HG03520 (cell line): ENCODE measurements around the gene B4GALT3.

Experiments used
- ATAC-seq: cut with Tn5 transposase; IDR thresholded peaks from one replicate; pipeline ENCODE4 v1.9.1; 2021; ENCODE audit warnings: mild to moderate bottlenecking, moderate library complexity; ENCODE audit not compliant: unreplicated experiment

B4GALT3 gene

DNA sequence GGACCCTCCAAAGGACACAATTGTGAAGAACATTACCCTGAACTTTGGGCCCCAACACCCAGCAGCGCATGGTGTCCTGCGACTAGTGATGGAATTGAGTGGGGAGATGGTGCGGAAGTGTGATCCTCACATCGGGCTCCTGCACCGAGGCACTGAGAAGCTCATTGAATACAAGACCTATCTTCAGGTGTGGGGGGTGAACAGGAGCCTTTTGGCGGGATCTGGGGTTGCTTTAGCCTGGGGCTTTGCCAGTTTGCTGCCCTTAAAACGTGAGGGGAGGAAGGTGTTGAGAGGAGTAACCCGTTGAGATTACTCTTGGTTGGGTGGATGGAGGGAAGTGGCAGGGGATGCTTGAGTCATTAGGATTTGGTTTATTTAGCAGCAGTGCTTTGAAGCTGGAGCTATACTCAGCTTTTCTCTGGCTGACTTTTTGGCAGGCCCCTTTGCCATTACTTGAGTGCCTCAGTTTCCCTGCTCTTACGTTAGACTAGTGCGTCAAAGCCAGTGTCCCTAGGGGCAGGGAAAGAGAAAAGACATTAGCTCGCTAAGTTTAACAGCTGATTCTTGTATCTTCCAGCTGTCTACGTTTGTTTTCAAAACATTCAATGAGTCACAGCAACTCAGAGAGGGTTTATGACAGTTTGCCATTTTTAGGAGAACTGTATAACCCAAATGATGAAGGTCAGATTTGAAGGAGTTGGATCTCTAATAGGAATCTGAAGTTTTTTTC, 29.3 kb upstream of the B4GALT3 start:
- no peak for ATAC-seq

DNA sequence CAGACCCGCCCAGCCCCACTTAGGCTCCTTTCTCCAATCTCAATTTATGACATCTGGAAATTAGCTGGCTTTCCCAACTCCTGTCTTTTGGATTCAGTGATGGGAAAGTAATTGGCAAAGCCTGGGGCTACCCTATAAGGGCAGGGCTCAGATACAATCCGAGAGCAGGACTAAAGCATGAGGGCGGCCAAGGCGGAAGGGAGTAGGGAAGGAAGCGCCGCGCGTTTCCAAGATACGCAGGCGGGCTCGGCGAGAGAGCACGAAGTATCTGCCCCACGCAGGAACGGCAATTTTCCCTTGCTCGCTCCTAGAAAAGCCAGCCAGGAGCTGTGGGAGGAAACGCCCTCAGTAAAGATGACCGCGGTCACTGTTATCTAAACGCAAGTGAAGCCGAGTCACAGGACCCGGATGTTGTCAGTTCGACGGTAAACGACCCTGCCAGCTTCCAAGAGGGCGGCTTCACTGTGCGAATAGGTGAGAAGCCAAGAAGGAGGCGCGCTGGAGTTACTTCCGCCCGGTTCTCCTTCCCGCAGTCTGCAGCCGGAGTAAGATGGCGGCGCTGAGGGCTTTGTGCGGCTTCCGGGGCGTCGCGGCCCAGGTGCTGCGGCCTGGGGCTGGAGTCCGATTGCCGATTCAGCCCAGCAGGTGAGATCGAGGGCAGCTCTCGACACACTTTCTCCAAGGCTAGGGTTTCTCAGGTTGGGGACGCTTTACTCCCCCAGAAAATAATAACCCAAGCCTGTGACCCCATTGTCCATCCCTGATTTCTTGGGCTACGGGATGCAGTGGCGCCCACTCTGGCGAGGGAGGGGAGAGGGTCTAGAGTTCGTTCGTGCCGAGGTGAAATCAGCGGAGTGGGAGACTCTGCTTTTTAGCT, 24.8 kb upstream of the B4GALT3 start, which contains the start of gene NDUFS2:
NDUFS2 (plus strand) TSS at position 532 of the 877 bp plus-strand sequence; CDS start at position 551, 19 bp downstream.
- peak; percentile 97 for ATAC-seq

DNA sequence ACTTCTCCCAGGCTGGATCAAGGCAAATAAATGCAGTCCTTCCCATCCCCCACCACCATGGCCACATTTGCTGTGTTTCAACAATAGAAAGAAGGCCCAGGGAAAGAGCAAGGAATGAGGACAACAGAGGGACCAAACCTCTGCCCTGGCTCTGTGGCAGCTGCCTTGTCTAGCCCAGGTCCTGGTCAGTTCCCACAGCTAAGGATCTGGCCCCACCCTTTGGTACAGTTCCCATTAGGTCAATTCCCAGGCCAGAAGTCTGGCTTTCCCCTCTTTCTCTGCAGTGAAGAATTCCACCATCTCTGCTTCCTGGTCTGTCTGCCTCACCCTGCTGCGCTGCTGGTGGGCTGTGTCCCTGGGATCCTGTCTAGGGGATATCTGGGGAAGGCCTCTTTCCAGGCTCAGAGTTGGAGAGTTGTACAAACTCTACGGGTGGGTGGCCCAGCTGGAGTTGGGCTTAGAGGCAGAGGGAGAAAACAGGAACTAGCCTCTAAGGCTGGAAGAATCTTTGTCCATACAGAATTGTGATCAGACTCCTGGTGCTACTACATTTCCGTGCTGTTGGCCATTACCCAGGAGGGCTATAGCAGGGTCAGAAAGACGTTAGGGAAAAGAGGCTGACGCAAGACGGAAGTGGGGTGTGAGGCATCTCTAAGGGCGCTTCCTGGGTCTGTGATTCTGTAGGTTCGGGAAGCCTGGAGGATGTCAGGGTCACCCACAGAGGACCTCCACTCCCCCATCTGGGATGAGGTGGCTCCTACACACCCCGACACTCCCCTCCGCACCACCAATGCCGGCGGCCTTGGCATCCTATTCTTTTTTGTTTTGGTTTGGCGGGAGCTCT, 23.9 kb upstream of the B4GALT3 start:
- no peak for ATAC-seq

DNA sequence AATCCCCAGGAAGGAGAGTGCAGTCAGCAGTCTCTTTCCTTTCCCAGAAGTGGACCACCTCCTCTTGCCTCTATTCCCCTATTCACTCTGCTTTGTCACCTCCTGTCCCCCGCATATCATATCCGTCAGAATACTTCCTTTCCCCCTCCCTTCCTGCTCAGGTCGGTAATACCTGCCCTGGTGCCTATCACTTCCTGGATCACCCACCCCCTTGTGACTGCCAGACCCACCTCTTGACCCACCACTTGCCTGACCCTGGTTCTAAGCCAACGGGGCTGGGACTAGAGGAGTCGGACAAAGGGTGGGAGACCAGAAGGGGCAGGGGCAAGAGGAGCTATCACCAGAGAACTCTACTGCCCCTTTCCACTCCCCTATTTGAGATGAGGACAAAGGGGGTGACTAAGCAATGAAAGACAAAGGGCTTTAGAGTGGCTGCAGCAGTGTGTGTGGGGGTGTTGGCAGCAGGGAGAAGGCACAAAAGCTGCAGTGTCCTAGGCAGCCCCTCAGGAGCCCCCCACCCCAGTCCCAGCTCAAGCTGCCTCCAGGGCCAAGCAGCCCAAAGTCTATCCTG, 23.2 kb upstream of the B4GALT3 start:
- no peak for ATAC-seq

DNA sequence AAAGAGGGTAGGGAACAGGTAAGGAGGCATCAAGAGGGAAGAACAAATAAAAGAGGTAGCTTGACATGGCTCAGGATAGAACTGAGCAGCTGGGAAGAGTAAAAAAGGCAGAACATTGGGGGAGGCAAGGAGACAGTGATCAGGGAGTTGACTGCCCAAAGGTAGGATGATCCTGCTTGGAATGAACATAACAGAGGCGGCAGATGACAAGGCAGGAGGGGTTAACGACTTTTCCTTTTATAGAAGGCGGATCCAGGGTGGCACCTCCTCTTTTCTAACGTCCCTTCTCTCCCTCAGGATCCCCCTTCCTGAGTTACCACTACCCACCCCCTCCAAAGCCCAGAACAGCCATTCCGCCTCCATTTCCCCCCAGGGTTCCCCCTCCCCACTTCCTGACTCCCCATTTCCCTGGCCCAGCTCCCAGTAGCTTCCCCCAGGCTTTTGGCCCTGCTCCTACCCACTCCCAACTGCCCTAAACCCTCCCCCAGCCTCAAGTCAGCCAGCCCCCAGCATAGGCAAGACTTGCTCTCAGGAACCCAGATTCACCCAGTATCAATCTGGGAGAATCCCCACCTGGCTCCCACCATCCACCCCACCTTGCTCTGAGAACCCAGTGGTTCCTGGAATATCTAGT, 22.3 kb upstream of the B4GALT3 start:
- no peak for ATAC-seq

DNA sequence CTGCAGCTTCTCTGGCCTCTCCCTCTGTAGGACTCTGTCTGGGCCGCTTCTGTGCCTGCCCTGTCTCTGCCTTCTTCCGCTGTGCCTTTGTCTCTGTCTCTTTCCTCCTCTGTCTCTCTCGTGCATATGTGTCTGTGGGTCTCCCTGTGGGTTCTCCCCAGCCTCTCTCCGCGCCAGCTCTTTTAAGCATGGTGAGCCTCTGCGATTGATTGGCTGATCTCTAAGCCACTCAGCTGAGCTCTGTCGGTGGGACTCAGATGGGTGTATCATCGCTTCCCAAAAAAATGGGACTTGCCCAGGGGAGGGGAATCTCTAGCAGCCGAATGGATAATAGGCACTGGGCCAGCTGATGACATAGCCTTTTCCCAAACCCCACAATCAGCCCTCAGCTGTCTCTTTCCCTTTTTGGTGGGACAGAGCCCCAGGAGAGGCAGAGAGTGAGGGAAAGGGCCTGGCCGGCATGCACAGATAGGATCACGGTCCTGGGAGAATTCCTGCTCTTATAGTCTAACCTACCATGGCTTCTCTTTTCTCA, 21.7 kb upstream of the B4GALT3 start, which contains the start of gene ADAMTS4:
ADAMTS4 (minus strand) TSS at position 158 of the 535 bp plus-strand sequence. CDS start 427 bp downstream, outside the sequence.
- no peak for ATAC-seq

DNA sequence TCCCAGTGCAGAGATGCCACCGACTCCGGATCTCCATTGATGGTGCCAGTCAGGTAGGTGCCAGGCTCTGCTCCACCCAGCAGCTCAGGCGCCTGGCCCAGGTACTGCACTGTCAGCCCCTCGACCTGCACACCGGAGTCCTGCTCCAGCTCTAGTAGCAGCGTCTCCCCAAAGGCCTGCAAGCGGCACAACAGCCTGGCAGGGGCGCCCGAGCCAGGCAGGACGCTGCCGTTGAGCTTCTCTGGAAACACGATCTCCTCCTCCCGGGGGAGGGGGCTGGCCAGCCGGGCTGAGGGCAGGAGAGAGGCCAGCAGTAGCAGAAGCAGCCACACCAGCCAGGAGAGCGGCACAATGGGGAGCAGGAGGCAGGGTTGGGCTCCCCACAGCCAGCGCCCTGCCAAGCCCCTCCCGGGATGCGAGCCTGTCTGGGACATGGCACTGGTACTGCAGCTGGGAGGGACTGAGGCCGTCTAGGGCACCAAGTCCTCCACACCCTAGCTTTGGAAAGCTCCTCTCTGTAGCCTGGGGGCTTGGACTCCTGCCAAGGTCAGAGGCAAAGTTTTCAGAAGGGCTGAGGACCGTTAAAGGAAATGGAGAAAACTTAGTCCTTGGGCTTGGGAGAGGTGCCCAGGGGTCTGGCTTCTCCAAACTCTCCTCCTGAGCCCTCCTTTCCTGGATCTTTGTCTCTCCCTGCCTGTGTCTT, 21.0 kb upstream of the B4GALT3 start:
- ATAC-seq, result no peak

DNA sequence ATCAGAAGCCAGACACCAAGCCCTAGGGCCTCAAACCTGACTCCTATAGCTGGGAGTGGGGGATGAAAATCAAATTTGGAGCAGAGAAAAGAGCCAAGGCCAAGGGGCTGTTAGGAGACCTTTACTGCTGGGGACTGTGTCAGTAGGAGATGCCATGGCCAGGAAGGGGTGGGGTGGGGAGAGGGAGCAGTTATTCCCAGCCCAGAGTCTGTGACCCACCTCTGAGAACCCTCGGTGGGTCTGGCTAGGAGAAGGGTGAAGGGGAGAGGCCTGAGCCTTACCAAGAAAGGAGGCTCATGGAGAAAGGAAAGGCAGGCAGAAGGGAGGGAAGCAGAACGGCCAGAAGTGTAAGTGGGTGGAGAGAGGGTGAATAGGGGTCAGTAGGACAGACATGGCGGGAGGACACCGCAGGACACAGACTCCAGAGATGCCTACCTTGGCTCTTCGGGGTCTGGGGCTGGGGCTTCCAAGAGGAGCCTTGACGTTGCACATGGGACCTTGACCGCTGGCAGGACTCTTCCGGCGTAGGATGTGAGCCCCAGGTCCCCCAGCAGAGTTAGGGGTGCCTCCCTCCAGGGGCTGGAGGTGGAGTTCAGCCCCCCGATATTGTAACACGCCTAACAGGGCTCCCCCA, 20.4 kb upstream of the B4GALT3 start:
- ATAC-seq, result no peak

DNA sequence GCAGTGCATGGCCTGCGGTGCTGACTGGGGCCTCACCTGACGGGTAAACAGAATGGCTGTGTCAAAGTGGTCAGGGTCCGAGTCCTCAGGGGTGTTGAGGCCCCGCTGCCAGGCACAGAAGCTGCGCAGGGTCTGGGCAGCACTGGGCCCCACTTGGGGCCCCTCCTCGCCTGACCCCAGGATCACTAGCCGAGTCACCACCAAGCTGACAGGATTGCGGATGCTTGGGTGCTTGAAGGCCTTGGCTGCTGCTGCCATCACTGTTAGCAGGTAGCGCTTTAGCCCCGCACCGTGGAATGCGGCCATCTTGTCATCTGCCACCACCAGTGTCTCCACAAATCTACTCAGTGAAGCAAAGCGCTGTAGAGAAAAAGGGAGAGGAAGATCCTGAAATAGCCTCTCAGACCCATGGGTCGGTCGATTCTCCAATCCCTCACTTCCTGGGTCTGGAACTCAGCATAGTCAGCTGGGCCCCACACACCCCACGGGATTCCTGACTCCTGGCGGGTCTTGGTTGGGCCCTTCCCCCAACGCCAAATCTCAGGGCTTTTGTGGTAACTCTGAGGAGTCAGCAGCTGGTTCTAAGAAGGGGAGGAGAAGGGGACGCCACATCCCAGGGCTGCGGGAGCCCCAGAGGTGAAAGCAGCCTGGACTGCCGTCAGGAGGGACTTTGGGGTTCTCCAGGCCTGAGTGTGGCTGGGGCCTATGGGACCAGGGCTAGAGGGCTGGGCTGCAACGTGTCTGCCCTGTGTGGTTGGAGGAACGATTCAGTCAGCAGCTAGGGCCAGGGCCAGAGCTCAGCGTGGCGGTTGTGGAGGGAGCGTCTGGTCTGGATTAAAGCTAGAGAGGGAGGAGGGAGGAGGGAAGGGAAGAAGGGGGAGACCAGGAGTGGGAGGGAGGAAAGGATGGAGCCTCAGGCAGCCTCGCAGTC, 19.5 kb upstream of the B4GALT3 start:
- no peak for ATAC-seq

DNA sequence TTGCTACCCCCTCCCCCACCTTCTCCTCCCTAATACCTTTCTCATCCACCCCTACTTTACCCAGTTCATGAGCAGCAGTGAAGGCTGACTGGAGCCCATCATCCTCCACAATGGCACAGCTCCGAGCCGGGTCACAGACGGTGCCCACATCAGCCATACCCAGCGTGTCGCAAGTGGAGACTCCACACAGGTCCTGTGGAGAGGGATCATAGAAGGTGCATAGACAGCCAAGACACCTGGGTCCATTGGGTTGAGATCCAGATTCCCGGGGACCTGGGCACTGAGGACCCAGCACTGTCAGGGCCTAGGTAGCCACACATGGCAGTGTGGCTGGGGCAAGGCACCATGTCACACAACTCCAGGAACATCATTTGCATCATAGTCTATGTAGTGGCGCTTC, 18.8 kb upstream of the B4GALT3 start:
- ATAC-seq, result no peak

DNA sequence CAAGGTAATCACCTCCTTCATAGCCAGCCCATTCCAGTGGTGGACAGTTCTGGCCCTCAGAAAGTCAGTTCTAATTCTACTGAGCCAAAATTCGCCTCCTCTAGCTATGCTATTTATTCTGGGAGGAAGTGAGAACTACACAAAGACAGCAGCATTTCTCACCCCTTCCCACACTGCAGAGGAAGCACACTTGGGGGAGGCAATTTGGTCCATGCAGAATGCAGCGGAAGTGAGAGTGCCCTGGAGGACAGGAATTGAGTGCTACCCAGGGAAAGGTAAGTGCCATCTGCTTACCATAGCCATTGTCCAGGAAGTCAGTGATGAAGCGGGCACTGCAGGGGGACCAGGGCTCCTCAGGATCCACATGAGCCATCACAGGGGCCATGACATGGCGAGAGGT, 17.9 kb upstream of the B4GALT3 start:
- no peak for ATAC-seq

DNA sequence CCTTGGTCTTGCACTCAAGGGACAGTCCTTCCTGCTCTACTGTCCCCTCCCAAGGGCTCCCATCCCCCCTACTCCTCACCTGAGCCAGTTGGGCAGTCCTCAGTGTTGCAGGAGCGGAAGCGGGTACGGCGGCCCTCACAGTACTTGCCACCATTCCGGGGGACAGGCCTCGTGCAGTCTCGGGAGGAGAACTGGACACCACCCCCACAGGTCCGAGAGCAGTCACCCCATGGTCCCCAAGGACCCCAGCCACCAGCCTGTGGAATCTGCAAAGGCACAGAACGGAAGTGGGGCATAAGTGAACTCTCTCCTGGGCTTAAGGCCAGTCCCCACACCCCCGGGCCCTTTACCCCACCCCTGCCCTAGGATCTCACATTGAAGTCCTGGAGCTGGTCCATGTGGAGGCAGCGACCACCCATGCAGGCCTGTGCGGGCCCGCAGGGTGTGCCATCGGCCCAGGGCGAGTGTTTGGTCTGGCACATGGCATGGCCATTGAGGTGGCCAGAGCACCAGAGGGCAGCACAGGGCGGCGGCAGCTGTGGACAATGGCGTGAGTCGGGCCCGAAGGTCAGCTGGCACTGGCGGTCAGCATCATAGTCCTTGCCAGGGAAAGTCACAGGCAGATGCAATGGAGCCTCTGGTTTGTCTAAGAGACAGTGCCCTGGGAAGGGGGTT, 16.4 kb upstream of the B4GALT3 start:
- no peak for ATAC-seq

DNA sequence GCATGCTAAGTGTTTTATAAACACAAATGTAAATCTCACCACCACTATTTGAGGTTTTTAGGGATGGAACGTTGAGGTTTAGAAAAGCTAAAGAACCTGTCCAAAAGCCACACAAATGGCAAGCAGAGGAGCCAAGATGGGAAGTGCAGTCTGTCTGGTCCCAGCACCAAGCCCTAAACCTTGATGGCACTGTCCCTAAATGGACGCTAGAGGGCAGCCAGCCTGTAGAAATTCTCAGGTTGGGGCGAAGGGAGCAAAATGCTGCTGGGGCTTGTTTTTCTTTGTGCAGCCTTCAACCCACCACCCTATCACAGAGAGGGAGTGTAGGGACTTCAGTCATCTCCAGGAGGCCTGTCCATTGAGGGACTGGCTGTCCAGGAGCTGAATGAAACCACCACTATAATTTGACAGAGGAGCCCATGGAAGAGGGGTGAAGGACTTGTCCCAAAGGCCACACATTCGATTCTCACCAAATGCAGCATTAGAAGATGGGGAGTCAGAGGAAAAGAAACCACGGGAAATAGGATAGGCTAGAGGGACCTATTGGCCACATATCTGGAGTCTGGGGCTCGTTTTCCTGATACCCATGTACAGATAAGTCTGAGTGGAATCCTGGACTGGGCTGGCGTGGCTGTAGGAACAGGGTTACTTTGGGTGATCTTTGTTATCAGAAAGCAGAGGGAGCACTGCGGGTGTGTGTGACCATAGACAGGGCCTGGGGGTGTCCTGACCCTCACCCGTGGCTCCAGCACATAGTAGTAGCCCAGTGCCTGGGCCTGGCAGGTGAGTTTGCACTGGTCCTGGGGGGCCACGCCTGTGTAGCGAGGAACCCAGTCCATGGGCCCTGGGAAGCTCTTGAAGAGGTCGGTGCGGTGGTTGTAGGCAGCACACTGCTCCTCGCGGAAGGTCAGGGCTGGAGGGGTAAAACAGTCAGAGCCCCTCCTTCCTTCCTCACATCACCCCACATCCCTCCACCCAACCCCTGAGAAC, 15.5 kb upstream of the B4GALT3 start:
- peak; percentile 62 for ATAC-seq

DNA sequence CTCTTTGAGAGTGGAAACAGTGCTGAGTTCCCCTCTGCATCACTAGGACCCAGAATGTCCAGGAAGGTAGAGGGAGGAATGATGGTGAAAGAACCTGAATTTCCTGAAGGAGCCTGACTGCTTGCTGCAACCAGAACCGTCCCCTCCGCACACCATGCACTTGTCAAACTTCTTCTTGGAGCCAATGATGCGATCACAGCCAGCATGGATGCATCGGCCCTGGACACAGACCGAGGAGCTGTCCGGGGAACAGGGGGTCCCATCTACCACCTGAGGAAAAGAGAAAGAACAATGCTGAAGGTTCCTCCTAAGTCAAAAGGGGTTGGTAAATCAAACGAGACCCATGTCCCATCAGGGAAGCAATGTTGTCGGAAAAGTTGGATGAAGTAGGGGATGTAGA, 14.7 kb upstream of the B4GALT3 start:
- ATAC-seq, result no peak

DNA sequence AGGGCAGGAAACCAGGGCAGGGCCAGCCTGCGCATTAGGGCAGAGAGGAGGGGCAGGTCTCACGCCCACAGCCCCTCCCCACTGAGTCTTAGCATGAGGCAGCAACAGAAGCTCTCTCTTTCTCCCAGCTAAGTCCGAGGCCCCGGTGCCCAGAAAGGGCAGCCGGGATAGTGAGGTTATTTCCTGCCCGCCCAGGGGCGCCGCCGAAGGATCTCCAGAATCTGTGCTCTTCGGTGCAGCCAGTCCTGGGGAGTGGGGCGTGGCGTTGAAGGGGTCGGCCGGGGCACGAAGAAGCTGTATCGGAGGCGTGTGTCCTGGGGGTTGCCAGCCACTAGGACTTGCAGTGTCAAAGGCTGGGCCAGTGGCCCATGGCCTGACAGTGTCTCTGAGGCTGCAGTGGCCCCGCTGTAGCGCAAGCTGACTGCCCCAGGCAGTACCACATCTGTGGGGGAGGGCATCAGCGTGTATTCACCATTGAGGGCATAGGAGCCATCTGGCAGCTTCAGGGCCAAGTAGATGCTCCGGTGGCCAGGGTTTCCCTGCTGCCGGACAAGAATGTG, 13.7 kb upstream of the B4GALT3 start:
- no peak for ATAC-seq

DNA sequence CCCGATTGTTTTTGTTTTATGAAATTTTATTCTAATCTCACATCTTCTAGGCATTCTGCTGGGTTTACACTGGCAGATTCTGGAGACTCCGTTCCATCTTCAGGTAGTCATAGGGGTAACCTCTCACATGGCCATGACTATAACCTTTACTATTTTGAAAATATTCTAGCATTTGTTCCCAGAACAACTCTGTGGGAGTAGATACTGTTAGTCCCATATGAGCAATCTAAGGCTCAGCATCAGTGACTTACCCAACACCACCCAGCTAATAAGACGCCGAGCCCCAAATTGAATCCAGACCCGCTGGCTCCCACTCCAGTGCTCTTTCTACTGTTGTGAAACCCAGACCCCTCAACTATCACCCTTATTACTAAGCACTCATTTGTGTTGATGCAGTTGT, 11.7 kb upstream of the B4GALT3 start:
- no peak for ATAC-seq
